ENCODE results near the gene NOL11. TPM values are rescaled to one million over a fixed set of nuclear protein-coding genes. Genes with fewer than 3 reads are reported as not detected.
A peak's percentile ranks its signal among the peaks of the same experiment; 100 is the strongest.

Gene NOL11
- total and polyA plus RNA-seq, 2 of the 4 experiments (the other 2 are of a cell fraction) = 26.2 to 58.3 TPM

DNA sequence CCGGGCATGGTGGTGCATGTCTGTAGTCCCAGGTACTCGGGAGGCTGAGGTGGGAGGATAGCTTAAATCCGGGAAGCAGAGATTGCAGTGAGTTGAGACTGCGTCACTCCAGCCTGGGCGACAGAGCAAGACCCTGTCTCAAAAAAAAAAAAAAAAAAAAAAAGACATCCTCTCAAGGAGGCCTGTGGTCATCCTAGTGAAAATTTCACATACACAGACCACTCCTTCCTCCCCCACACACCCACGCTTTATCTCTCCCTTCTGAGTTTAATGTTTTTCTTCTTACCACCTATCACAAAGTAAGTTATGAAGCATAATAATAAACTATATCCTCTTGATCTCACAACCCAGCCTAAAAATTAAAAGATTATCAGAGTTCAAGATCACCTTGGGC lies 1.3 kb upstream of the NOL11 start:
- H3K27me3 ChIP-seq (ENCODE audit: control insufficient read depth, insufficient read depth, low read length) = no peaks in the 10 kb centered on the region; the same call in 1 of the 2 replicates
- no peak overlapping the region for H3K27ac ChIP-seq (ENCODE audit: insufficient read depth, low read length)
- no peak overlapping the region for H4K91ac ChIP-seq (ENCODE audit: insufficient read depth, low read depth, low read length)
- dilution Hi-C loops (cut with HindIII; ENCODE audit: low sequenced_read_pairs, unreplicated experiment) (no loop called here), intact Hi-C loops (cut with micrococcal nuclease) (loop anchor here (10.0 kb wide), 1 partner anchor 758 kb away; no protein-coding TSS in a partner anchor), in situ Hi-C loops (cut with MboI; ENCODE audit: low sequenced_read_pairs) (no loop called here)
- H4K8ac ChIP-seq (ENCODE audit: low read depth in 2 of 2, low read length in 2 of 2) = peak overlapping the region; percentile 87 to 92; a peak in 3 of 4 replicates
- H2BK20ac ChIP-seq (ENCODE audit: low read depth, low read length) = no peak overlapping the region
- ATAC-seq (ENCODE audit: low read depth) (no peak), DNase-seq (no peak)
- H3K4me1 ChIP-seq (ENCODE audit: control insufficient read depth, insufficient read depth, low read length) = peaks cover 2% of the 10 kb centered on the region; the same call in 1 of the 2 replicates
- H2AK5ac ChIP-seq (ENCODE audit: low read depth, low read length) = no peak overlapping the region
- no peak overlapping the region for H3K4ac ChIP-seq (ENCODE audit: low read depth, low read length)
- H2BK120ac ChIP-seq (ENCODE audit: low read depth, low read length) = no peak overlapping the region
- no peak overlapping the region for H3K23ac ChIP-seq (ENCODE audit: low read depth, low read length)
- H4K5ac ChIP-seq (ENCODE audit: low read depth, low read length) = peak overlapping the region; percentile 75; the same call in 1 of the 2 replicates
- H3K14ac ChIP-seq (replicated peaks; ENCODE audit: low read depth, low read length) = no peak overlapping the region
- H3K56ac ChIP-seq (ENCODE audit: extremely low read depth, insufficient read depth, low read length) = no peak overlapping the region
- H3K9me1 ChIP-seq (ENCODE audit: insufficient read depth, low read length) = no peaks in the 10 kb centered on the region
- no peaks in the 10 kb centered on the region for H4K20me1 ChIP-seq (ENCODE audit: insufficient read depth, low read length)
- no peak overlapping the region for H2BK5ac ChIP-seq (ENCODE audit: low read depth, low read length, poor library complexity, severe bottlenecking)
- no peaks in the 10 kb centered on the region for H3K9me3 ChIP-seq (ENCODE audit: control insufficient read depth, insufficient read depth, low read length)
- ChIA-PET CTCF (interaction anchor here (0.7 kb wide), 1 partner anchor 147 kb away, joined by 7 read pairs; no protein-coding TSS in a partner anchor), POLR2A (ENCODE audit: unreplicated experiment) (no interaction called here)
- H3K36me3 ChIP-seq (ENCODE audit: control insufficient read depth, insufficient read depth, low read length) = no peaks in the 10 kb centered on the region
- H2AFZ ChIP-seq (replicated peaks; ENCODE audit: low read length, poor library complexity) = no peak overlapping the region
- H3K4me2 ChIP-seq (ENCODE audit: low read depth, low read length) = no peak overlapping the region
- no TSS peak for BruUV-seq (replicated peaks)
- WGBS, 2 experiments (ENCODE audit: extremely low coverage in 2 of 2, insufficient read length in 1 of 2) = no CpG with 5 or more reads among the region's 6 CpGs
- no peak overlapping the region for H3K18ac ChIP-seq (ENCODE audit: low read depth, low read length)
- no peak overlapping the region for H2AK9ac ChIP-seq (replicated peaks; ENCODE audit: low read depth, low read length, poor library complexity)
- no peak for TF ChIP-seq MAFK (IDR thresholded peaks at IDR 0.05; ENCODE audit: low read depth, low read length)
- TF ChIP-seq RCOR1 (IDR thresholded peaks at IDR 0.05; ENCODE audit: insufficient replicate concordance, low read length) = no peak
- TF ChIP-seq NFE2L2 (IDR thresholded peaks at IDR 0.05; ENCODE audit: low read depth, low read length) = no peak
- no peak for TF ChIP-seq CHD1 (IDR thresholded peaks at IDR 0.05; ENCODE audit: low read depth, low read length)
- no peak for TF ChIP-seq MAZ (IDR thresholded peaks at IDR 0.05; ENCODE audit: borderline replicate concordance, low read depth, low read length)
- TF ChIP-seq, protein P1, sequence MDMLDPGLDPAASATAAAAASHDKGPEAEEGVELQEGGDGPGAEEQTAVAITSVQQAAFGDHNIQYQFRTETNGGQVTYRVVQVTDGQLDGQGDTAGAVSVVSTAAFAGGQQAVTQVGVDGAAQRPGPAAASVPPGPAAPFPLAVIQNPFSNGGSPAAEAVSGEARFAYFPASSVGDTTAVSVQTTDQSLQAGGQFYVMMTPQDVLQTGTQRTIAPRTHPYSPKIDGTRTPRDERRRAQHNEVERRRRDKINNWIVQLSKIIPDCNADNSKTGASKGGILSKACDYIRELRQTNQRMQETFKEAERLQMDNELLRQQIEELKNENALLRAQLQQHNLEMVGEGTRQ (IDR thresholded peaks at IDR 0.05; ENCODE audit: low read depth, low read length) = no peak
- TF ChIP-seq, protein P2, sequence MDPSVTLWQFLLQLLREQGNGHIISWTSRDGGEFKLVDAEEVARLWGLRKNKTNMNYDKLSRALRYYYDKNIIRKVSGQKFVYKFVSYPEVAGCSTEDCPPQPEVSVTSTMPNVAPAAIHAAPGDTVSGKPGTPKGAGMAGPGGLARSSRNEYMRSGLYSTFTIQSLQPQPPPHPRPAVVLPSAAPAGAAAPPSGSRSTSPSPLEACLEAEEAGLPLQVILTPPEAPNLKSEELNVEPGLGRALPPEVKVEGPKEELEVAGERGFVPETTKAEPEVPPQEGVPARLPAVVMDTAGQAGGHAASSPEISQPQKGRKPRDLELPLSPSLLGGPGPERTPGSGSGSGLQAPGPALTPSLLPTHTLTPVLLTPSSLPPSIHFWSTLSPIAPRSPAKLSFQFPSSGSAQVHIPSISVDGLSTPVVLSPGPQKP (IDR thresholded peaks at IDR 0.05; ENCODE audit: borderline replicate concordance, low read depth, low read length) = no peak
- TF ChIP-seq RAD21 (IDR thresholded peaks at IDR 0.05; ENCODE audit: low read length) = no peak
- no peak for TF ChIP-seq POLR2A (IDR thresholded peaks at IDR 0.05; ENCODE audit: low read depth, low read length)
- TF ChIP-seq FOS (IDR thresholded peaks at IDR 0.05; ENCODE audit: low read depth, low read length) = no peak
- no peak for TF ChIP-seq RFX5 (IDR thresholded peaks at IDR 0.05; ENCODE audit: low read depth, low read length)
- no peak for TF ChIP-seq SMC3 (IDR thresholded peaks at IDR 0.05; ENCODE audit: low read depth, low read length)
- no peak for TF ChIP-seq CTCF (conservative IDR thresholded peaks at IDR 0.05; ENCODE audit: low read depth, low read length)
- no peak overlapping the region for H3K9ac ChIP-seq (ENCODE audit: low read depth, low read length)
- no peak overlapping the region for H2BK15ac ChIP-seq (ENCODE audit: low read depth, low read length)
- peaks cover 10 to 27% of the 10 kb centered on the region in 2 experiments for H3K79me1 ChIP-seq (ENCODE audit: low read depth in 1 of 2, low read length in 2 of 2)
- no peak overlapping the region for H3K4me3 ChIP-seq (ENCODE audit: insufficient read depth, low read depth, low read length)
